KMS-11 (cell line): ENCODE measurements around the gene ADD1.
A peak's percentile ranks its signal among the peaks of the same experiment; 100 is the strongest.

ENCODE experiments used
- H2AFZ ChIP-seq: fragments of 200-600 bp; sonication (generic); 2 replicates; pipeline ENCODE4 v1.6.1; 2016; ENCODE audit warnings: antibody characterized with exemption, mixed run types, low read depth
- H3K27ac ChIP-seq: fragments of 200-600 bp; sonication (generic); 2 replicates; pipeline ENCODE4 v1.6.1; 2016; ENCODE audit warnings: mild to moderate bottlenecking, mixed run types
- H3K27me3 ChIP-seq: fragments of 200-600 bp; sonication (generic); 2 replicates; pipeline ENCODE4 v1.6.1; 2017; ENCODE audit warnings: mild to moderate bottlenecking, low read depth, mixed run types, moderate library complexity; ENCODE audit not compliant: insufficient read depth
- H3K36me3 ChIP-seq: fragments of 200-600 bp; sonication (generic); 2 replicates; pipeline ENCODE4 v1.6.1; 2017; ENCODE audit warnings: mild to moderate bottlenecking, mixed run types; ENCODE audit not compliant: insufficient read depth
- H3K4me1 ChIP-seq: fragments of 200-600 bp; sonication (generic); 2 replicates; pipeline ENCODE4 v1.6.1; 2016; ENCODE audit warnings: mild to moderate bottlenecking, low read depth, mixed run types; ENCODE audit not compliant: poor library complexity, severe bottlenecking
- H3K4me2 ChIP-seq: fragments of 200-600 bp; sonication (generic); 2 replicates; pipeline ENCODE4 v1.7.0; 2016; ENCODE audit warnings: mild to moderate bottlenecking, mixed run types
- H3K4me3 ChIP-seq: fragments of 200-600 bp; sonication (generic); IDR thresholded peaks from 2 replicates; pipeline ENCODE4 v1.6.1; 2017; ENCODE audit warnings: low read depth, low read length, mixed read lengths; ENCODE audit not compliant: insufficient read depth
- H3K79me2 ChIP-seq: fragments of 200-600 bp; sonication (generic); 2 replicates; pipeline ENCODE4 v1.6.1; 2016; ENCODE audit warnings: low read depth, mixed run types; ENCODE audit not compliant: insufficient read depth
- H3K9ac ChIP-seq: fragments of 200-600 bp; sonication (generic); 2 replicates; pipeline ENCODE4 v1.6.1; 2016; ENCODE audit warnings: mild to moderate bottlenecking, mixed run types
- H4K20me1 ChIP-seq: fragments of 200-600 bp; sonication (generic); 2 replicates; pipeline ENCODE4 v1.6.1; 2016; ENCODE audit warnings: mild to moderate bottlenecking, mixed run types; ENCODE audit not compliant: insufficient read depth
- TF ChIP-seq, protein P1 (sequence below): fragments of 200-600 bp; sonication (generic); conservative IDR thresholded peaks from 2 replicates; pipeline ENCODE4 v1.6.1; 2017; ENCODE audit warnings: low read depth, mild to moderate bottlenecking, antibody characterized with exemption, low read length, moderate library complexity, mixed read lengths

ADD1 gene, protein sequence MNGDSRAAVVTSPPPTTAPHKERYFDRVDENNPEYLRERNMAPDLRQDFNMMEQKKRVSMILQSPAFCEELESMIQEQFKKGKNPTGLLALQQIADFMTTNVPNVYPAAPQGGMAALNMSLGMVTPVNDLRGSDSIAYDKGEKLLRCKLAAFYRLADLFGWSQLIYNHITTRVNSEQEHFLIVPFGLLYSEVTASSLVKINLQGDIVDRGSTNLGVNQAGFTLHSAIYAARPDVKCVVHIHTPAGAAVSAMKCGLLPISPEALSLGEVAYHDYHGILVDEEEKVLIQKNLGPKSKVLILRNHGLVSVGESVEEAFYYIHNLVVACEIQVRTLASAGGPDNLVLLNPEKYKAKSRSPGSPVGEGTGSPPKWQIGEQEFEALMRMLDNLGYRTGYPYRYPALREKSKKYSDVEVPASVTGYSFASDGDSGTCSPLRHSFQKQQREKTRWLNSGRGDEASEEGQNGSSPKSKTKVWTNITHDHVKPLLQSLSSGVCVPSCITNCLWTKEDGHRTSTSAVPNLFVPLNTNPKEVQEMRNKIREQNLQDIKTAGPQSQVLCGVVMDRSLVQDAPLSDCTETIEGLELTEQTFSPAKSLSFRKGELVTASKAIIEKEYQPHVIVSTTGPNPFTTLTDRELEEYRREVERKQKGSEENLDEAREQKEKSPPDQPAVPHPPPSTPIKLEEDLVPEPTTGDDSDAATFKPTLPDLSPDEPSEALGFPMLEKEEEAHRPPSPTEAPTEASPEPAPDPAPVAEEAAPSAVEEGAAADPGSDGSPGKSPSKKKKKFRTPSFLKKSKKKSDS

DNA sequence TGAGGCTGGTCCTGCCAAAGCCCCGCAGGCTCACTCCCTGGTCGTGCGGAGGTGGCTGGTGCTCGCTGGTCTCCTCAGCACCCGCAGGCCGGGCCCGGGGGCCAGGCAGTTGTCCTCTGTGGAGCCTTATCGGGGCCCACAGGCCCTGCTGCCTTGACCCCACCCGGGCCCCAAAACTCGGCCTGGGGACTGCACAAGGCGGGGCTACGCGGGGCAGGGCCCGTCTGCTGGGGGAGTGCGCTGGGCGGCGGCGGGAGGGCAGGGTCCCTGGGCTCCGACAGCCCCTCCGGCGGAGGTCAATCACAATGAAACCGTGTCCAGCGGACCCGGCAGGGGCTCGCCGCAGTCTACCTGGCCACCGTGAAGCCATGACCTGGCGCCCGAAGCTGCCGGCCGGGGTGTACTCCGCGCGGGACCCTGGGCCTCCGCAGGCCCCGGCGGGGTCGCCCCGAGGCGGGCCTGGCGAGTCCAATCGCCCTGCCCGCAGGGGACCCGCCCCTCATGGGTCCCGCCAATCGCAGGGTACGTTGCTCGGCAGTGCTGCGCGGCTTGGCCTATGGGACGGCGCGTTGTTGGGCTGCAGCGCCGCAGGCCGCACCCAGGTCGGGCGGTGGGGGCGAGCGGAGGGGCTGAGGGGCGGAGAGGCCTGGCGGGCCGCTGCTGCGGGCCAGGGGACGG, at the start of gene ADD1:
Gene ADD1, plus strand, starts transcription at position 582 of the 678 bp plus-strand sequence. CDS start 32,072 bp downstream, outside the sequence.
- Histone ChIP-seq H3K4me1 (peaks cover 35% of the 10 kb centered on the region), H4K20me1 (no peaks in the 10 kb centered on the region), H3K36me3 (no peaks in the 10 kb centered on the region), H3K79me2 (peaks cover 32% of the 10 kb centered on the region), H3K9ac (peak within 1 kb of the TSS; percentile 39; the same call in 1 of the 2 replicates), H3K4me2 (peak within 1 kb of the TSS; percentile 88), H3K4me3 (peak within 1 kb of the TSS; percentile 44), H3K27ac (peak within 1 kb of the TSS; percentile 32; the same call in 1 of the 2 replicates), H2AFZ (peak within 1 kb of the TSS; percentile 66), H3K27me3 (no peaks in the 10 kb centered on the region)
- TF ChIP-seq, protein P1, sequence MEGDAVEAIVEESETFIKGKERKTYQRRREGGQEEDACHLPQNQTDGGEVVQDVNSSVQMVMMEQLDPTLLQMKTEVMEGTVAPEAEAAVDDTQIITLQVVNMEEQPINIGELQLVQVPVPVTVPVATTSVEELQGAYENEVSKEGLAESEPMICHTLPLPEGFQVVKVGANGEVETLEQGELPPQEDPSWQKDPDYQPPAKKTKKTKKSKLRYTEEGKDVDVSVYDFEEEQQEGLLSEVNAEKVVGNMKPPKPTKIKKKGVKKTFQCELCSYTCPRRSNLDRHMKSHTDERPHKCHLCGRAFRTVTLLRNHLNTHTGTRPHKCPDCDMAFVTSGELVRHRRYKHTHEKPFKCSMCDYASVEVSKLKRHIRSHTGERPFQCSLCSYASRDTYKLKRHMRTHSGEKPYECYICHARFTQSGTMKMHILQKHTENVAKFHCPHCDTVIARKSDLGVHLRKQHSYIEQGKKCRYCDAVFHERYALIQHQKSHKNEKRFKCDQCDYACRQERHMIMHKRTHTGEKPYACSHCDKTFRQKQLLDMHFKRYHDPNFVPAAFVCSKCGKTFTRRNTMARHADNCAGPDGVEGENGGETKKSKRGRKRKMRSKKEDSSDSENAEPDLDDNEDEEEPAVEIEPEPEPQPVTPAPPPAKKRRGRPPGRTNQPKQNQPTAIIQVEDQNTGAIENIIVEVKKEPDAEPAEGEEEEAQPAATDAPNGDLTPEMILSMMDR = no peak

DNA sequence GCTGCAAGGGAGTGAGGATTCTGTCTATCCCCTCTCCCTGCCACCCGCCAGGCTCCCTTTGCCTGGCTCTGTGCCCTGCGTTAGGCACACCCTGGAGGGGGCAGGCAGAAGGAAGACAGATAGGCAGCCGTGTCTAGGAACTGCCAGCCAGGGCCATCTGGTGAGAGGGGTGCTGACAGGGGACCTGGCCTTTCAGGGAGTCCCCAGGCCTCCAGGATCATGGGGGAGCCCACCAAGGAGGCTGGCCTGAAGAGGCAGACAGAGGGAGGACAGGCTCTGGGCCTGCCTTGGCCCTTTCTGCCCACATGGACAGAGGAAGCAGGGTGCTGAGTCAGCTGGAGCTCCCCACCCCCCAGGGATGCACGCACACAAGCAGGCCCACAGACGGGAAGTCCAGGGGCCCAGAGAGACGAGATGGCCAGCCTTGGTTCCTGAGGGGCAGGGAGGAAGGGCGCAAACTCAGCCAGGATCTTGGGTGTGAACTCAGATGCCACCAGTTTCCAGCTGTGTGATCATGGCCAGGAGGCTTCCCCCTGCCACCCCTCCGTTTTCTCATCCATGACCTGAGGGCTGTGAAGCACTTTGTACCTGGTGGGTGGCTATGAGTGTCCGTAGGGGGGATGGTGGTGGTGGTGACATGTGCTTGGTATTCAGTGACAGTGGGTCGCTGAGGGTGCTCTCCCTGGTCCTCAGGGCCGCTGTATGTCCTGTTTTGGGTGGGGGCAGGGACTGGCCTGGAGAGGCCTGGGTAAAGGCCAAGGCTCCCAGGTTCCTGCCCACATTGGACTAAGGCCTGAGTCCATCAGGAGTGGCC, 49.0 kb upstream of the ADD1 start:
- Histone ChIP-seq H3K4me3 (no peak overlapping the region), H3K36me3 (no peaks in the 10 kb centered on the region), H2AFZ (no peak overlapping the region), H3K4me1 (no peaks in the 10 kb centered on the region), H3K27me3 (no peaks in the 10 kb centered on the region), H3K4me2 (no peak overlapping the region), H3K79me2 (no peaks in the 10 kb centered on the region), H3K27ac (no peak overlapping the region), H4K20me1 (no peaks in the 10 kb centered on the region), H3K9ac (no peak overlapping the region)
- TF ChIP-seq, protein P1 = no peak

DNA sequence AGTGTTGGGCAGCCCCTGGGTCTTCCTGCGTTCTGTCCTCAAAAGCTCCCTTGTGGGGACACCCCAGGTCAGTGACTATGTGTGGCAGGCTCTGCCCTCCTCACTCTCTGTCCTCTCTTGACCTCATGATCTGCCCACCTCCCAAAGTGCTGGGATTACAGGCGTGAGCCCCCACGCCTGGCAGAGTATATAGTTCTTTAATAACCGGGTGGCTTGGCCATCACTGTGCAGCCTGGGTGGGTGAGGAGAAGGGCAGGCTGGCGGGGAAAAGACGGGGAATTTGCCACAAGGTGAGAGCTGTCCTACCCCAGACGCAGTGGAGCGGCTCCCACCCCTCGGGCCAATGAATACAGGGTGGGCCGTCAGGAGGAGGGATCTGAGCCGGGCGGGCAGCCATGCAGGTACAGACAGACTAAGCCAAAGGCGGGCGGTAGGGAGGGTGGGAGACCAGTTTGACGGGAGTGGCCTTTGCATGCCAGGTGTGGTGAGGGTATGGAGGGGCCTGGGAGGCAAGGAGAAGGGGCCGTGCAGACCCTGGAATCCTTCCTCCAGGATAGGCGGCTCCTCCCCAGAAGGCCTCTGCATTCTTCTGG, 48.2 kb upstream of the ADD1 start:
- H3K9ac ChIP-seq = no peak overlapping the region
- no peak overlapping the region for H3K4me2 ChIP-seq
- H4K20me1 ChIP-seq = no peaks in the 10 kb centered on the region
- H3K27me3 ChIP-seq = no peaks in the 10 kb centered on the region
- no peaks in the 10 kb centered on the region for H3K4me1 ChIP-seq
- no peaks in the 10 kb centered on the region for H3K36me3 ChIP-seq
- no peaks in the 10 kb centered on the region for H3K79me2 ChIP-seq
- H3K4me3 ChIP-seq = no peak overlapping the region
- no peak overlapping the region for H2AFZ ChIP-seq
- no peak overlapping the region for H3K27ac ChIP-seq
- TF ChIP-seq, protein P1 = no peak
